ENCODE data around the gene SERPING1. TPM values are rescaled to one million over a fixed set of nuclear protein-coding genes. Genes with fewer than 3 reads are reported as not detected.

The SERPING1 gene
- total and polyA plus RNA-seq, 2 donors (not counting 1 experiment from before 2014, with no cell fraction given) = not detected

DNA sequence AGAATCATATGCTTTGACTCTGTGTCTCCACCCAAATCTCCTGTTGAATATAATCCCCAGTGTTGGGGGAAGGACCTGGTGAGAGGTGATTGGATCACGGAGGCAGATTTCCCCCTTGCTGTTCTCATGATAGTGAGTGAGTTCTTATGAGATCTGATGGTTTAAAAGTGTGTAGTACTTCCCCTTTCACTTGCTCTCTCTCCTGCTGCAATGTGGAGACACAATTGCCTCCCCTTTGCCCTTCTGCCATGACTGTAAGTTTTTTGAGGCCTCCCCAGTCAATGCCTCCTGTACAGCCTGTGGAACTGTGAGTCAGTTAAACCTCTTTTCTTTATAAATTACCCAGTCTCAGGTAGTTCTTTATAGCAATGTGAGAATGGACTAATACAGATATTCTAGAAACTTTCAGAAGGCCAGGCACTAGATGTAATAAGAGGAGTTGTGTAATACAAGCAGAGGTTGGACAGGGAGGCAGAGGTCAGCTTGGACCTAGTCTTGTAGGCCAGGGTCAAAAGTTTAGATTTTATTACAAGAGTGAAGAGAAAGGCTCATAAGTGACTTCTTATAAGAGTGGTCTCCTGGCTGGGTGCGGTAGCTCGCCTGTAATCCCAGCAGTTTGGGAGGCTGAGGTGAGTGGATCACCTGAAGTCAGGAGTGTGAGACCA lies 9.3 kb upstream of the SERPING1 start:
- ATAC-seq (ENCODE audit: low read depth) (no peak), DNase-seq (no peak)
- Histone ChIP-seq H4K20me1 (ENCODE audit: control insufficient read depth, insufficient read depth, low read length, poor library complexity, severe bottlenecking) (no peaks in the 10 kb centered on the region), H3K4me3 (ENCODE audit: control extremely low read depth in 1 of 5, extremely low read depth in 1 of 5, insufficient read depth in 1 of 5, low read depth in 2 of 5, low read length in 4 of 5) (no peak overlapping the region), H3K27me3 (replicated peaks in 1 of 4; ENCODE audit: control extremely low read depth in 1 of 4, control insufficient read depth in 3 of 4, insufficient read depth in 4 of 4, low read length in 3 of 4) (no peaks in the 10 kb centered on the region), H3K36me3 (replicated peaks in 1 of 2; ENCODE audit: control extremely low read depth in 1 of 2, control insufficient read depth in 1 of 2, extremely low read depth in 1 of 2, insufficient read depth in 2 of 2, low read length in 1 of 2) (no peaks in the 10 kb centered on the region), H3K79me2 (ENCODE audit: control insufficient read depth, insufficient read depth, low read length) (no peaks in the 10 kb centered on the region), H3K9ac (ENCODE audit: low read length) (no peak overlapping the region), H3K4me2 (replicated peaks; ENCODE audit: low read depth, low read length, poor library complexity, severe bottlenecking) (no peak overlapping the region), H2AFZ (ENCODE audit: insufficient read depth, low read depth, low read length, poor library complexity, severe bottlenecking) (no peak overlapping the region), H3K27ac (ENCODE audit: low read length in 2 of 2) (no peak overlapping the region), H3K4me1 (ENCODE audit: control insufficient read depth in 2 of 2, insufficient read depth in 2 of 2, low read length in 2 of 2) (no peaks in the 10 kb centered on the region), H3K9me3 (ENCODE audit: control extremely low read depth in 1 of 3, control insufficient read depth in 2 of 3, insufficient read depth in 1 of 3, low read length in 2 of 3) (no peaks in the 10 kb centered on the region)
- Mint-ChIP-seq H3K4me1 (no peaks in the 10 kb centered on the region), H3K27me3 (peaks cover 9% of the 10 kb centered on the region), H3K27ac (no peak overlapping the region), H3K9me3 (ENCODE audit: insufficient read depth) (no peaks in the 10 kb centered on the region), H3K4me3 (no peak overlapping the region)
- ChIA-PET POLR2A (no interaction called here), CTCF (interaction anchor here (0.6 to 0.7 kb wide), 2 partner anchors 55 to 130 kb away, joined by 3 read pairs; no protein-coding TSS in a partner anchor)
- intact Hi-C loops (cut with micrococcal nuclease) = no loop called here
- TF ChIP-seq CTCF (IDR thresholded peaks at IDR 0.05) (no peak), EZH2 (IDR thresholded peaks at IDR 0.05; ENCODE audit: borderline replicate concordance, insufficient read depth, low read depth, low read length, poor library complexity, severe bottlenecking) (no peak)
- no CpG with 5 or more reads among the region's 3 CpGs for WGBS (ENCODE audit: insufficient coverage)

- no peak overlapping the region for H3K27ac ChIP-seq (ENCODE audit: low read length in 2 of 2)
- H3K4me1 Mint-ChIP-seq = peaks cover 2% of the 10 kb centered on the region
- H3K9ac ChIP-seq (ENCODE audit: low read length) = no peak overlapping the region
- DNase-seq (no peak), ATAC-seq (ENCODE audit: low read depth) (no peak)
- no peaks in the 10 kb centered on the region for H3K36me3 ChIP-seq (replicated peaks in 1 of 2; ENCODE audit: control extremely low read depth in 1 of 2, control insufficient read depth in 1 of 2, extremely low read depth in 1 of 2, insufficient read depth in 2 of 2, low read length in 1 of 2)
- WGBS (ENCODE audit: insufficient coverage) = 100% methylated on average over 2 of the region's 5 CpGs
- no peaks in the 10 kb centered on the region for H3K9me3 Mint-ChIP-seq (ENCODE audit: insufficient read depth)
- ChIA-PET CTCF (interaction anchor here (0.7 to 1.6 kb wide), 2 partner anchors 15 to 28 kb away, joined by 3 to 4 read pairs; partner anchors contain the start of gene UBE2L6), POLR2A (no interaction called here)
- no peak overlapping the region for H3K27ac Mint-ChIP-seq
- no peaks in the 10 kb centered on the region for H4K20me1 ChIP-seq (ENCODE audit: control insufficient read depth, insufficient read depth, low read length, poor library complexity, severe bottlenecking)
- H3K9me3 ChIP-seq (ENCODE audit: control extremely low read depth in 1 of 3, control insufficient read depth in 2 of 3, insufficient read depth in 1 of 3, low read length in 2 of 3) = no peaks in the 10 kb centered on the region
- H2AFZ ChIP-seq (ENCODE audit: insufficient read depth, low read depth, low read length, poor library complexity, severe bottlenecking) = no peak overlapping the region
- no peak overlapping the region for H3K4me3 ChIP-seq (ENCODE audit: control extremely low read depth in 1 of 5, extremely low read depth in 1 of 5, insufficient read depth in 1 of 5, low read depth in 2 of 5, low read length in 4 of 5)
- no peak for TF ChIP-seq CTCF (IDR thresholded peaks at IDR 0.05)
- TF ChIP-seq EZH2 (IDR thresholded peaks at IDR 0.05; ENCODE audit: borderline replicate concordance, insufficient read depth, low read depth, low read length, poor library complexity, severe bottlenecking) = no peak
- H3K4me1 ChIP-seq (ENCODE audit: control insufficient read depth in 2 of 2, insufficient read depth in 2 of 2, low read length in 2 of 2) = peaks cover 0 to 3% of the 10 kb centered on the region in 2 donors
- no peak overlapping the region for H3K4me2 ChIP-seq (replicated peaks; ENCODE audit: low read depth, low read length, poor library complexity, severe bottlenecking)
- intact Hi-C loops (cut with micrococcal nuclease) = no loop called here
- H3K27me3 Mint-ChIP-seq = peaks cover 50% of the 10 kb centered on the region
- peaks cover 0 to 13% (median 6%) of the 10 kb centered on the region in 4 experiments for H3K27me3 ChIP-seq (replicated peaks in 1 of 4; ENCODE audit: control extremely low read depth in 1 of 4, control insufficient read depth in 3 of 4, insufficient read depth in 4 of 4, low read length in 3 of 4)
- H3K4me3 Mint-ChIP-seq = no peak overlapping the region
- H3K79me2 ChIP-seq (ENCODE audit: control insufficient read depth, insufficient read depth, low read length) = no peaks in the 10 kb centered on the region
Observed at GRCh38 chr11:57596266-57596885, 1.1 kb upstream of the SERPING1 start.
